ENCODE data around the gene CALML3. TPM values are rescaled to one million over a fixed set of nuclear protein-coding genes. Genes with fewer than 3 reads are reported as not detected.

The CALML3 gene
- total RNA-seq, 2 donors from 2014 or later, result not detected

DNA sequence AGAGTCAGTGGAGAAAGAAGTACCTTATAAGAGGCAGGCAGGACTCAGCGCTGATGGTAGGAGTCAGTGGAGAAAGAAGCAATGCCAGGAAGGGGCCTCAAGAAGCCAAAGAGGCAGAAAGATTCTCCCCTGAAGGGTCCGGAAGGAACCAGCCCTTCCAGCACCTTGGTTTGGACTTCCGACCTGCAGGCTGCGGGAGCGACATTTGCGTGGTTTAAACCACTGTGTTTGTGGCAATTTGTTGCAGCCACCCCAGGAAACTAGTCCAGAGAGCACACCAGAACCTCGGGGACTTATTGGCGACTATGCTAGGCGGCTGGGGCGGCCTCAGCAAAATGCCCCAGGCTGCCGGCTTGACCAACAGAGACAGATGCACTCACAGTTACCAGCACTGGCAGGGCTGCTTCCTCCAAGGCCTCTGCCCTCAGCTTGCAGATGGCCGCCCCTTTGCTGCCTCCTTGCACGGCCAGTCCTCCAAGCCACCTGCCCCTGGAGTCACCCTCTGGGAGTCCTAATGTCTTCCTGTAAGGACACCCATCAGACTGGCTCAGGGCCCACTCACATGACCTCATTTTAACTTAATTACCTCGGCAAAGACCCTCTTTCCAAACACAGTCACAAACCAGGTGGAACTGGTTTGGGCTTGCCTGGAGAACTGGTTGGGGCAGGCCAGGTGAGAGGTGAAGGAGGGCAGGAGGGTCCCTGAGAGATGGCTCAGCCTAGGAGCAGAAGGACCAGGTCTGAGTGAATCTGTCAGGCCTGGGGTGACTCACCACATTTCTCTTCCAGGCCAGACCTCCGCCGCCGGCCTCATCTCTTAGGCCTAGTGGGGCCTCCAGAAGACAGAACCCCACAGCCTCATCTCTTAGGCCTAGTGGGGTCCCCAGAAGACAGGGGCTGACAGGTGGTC is 26.1 kb downstream of the CALML3 start:
- Histone ChIP-seq H3K4me3 (no peak overlapping the region), H3K4me1 (peaks cover 0 to 41% of the 10 kb centered on the region in 2 donors), H3K27ac (no peak overlapping the region), H3K9me3 (no peaks in the 10 kb centered on the region), H3K36me3 (no peaks in the 10 kb centered on the region), H3K27me3 (no peaks in the 10 kb centered on the region)
- DNase-seq (ENCODE audit: low spot score), result no peak
- TF ChIP-seq, protein P1, sequence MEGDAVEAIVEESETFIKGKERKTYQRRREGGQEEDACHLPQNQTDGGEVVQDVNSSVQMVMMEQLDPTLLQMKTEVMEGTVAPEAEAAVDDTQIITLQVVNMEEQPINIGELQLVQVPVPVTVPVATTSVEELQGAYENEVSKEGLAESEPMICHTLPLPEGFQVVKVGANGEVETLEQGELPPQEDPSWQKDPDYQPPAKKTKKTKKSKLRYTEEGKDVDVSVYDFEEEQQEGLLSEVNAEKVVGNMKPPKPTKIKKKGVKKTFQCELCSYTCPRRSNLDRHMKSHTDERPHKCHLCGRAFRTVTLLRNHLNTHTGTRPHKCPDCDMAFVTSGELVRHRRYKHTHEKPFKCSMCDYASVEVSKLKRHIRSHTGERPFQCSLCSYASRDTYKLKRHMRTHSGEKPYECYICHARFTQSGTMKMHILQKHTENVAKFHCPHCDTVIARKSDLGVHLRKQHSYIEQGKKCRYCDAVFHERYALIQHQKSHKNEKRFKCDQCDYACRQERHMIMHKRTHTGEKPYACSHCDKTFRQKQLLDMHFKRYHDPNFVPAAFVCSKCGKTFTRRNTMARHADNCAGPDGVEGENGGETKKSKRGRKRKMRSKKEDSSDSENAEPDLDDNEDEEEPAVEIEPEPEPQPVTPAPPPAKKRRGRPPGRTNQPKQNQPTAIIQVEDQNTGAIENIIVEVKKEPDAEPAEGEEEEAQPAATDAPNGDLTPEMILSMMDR (IDR thresholded peaks at IDR 0.05), result no peak

DNA sequence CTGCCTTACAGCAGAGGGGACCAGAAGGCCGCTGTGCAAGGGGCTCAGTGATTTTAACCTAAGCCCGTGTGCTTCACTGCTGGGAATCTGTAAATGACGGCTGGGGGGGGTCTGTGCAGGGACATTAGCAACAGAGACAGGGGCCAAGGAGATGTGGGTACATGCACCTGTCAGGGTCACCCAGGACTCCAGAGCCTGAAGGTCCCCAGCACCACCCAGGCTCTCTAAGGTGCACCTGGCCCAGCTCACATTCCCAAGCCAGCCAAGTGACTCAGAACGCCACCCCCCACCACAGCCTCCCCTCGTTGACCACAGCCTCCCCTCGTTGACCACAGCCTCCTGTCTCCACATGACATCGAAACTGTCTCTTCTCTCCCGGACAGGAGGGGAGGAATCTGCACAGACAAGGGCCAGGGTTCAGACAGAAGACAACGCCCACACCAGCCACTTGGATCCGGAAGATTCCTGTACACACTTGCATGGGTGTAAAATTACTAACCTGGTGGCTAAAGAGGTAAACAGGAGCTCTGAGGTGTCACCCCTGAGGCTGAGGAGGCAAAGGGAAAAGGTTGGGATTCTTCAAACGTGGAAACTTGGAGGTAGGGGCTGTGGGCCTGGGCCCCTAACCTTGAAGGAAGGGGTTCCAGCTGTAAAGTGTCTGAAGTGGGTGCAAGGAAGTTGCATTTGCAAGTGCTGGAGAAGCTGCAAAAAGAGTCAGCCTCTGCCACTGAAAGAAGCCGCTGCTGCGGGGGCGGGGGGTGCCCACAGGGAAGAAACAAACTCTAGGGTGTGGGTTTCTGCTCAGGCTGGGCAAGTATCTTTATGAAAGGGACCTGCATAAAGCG is 27.0 kb downstream of the CALML3 start:
- H3K4me3 ChIP-seq, result no peak overlapping the region
- peaks cover 0 to 32% of the 10 kb centered on the region in 2 donors for H3K4me1 ChIP-seq
- H3K27ac ChIP-seq, result no peak overlapping the region
- no peak for DNase-seq (ENCODE audit: low spot score)
- TF ChIP-seq, protein P1 (IDR thresholded peaks at IDR 0.05), result no peak
- H3K36me3 ChIP-seq, result no peaks in the 10 kb centered on the region
- H3K27me3 ChIP-seq, result no peaks in the 10 kb centered on the region
- H3K9me3 ChIP-seq, result no peaks in the 10 kb centered on the region

DNA sequence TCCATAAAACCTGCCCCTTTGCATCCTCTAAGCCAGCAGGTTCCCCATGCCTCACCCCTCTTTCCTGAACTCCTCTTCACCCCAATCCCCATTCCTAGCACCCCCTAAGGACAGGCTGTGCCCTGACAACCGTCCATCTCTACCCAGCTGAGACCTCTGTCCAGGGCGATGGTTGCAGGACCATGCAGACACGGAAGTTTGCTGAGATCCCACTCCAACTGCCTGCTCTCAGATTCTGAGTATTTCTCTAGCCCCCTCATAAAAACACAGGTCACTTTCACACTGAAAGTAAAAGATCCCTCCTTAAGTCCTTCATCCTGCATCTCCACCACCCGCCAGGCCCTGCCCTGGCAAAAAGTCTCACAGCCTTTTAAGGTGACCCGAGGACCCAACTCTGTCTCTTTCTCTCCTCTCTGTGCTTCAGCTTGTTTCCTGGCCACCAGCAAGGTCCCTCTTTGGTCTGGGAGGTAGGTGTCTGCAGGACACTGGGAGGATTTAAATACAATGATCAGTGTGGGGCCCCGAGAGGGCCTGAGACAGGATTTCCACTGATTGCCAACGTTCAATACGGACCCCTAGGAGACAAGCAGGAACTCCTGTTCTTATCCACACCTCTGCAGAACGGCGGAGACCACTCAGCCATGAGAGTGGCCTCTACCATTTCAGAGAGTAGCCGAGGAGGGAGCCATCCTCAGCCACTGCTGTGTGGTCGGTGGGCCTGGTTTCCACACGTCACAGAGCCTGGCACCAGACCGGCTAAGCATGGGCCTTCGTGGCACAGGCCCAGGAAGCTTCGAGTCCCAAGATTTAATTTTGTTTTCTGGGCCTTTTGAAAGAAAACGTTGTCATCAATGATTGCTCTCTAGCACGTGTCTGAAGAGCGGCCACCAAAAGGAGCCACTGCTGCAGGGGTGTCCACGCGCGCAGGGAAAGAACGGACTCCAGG is 27.9 kb downstream of the CALML3 start:
- no peaks in the 10 kb centered on the region for H3K27me3 ChIP-seq
- H3K4me1 ChIP-seq, result peaks cover 0 to 23% of the 10 kb centered on the region in 2 donors
- H3K36me3 ChIP-seq, result no peaks in the 10 kb centered on the region
- no peaks in the 10 kb centered on the region for H3K9me3 ChIP-seq
- TF ChIP-seq, protein P1 (IDR thresholded peaks at IDR 0.05), result no peak
- H3K4me3 ChIP-seq, result no peak overlapping the region
- no peak overlapping the region for H3K27ac ChIP-seq
- DNase-seq (ENCODE audit: low spot score), result no peak

DNA sequence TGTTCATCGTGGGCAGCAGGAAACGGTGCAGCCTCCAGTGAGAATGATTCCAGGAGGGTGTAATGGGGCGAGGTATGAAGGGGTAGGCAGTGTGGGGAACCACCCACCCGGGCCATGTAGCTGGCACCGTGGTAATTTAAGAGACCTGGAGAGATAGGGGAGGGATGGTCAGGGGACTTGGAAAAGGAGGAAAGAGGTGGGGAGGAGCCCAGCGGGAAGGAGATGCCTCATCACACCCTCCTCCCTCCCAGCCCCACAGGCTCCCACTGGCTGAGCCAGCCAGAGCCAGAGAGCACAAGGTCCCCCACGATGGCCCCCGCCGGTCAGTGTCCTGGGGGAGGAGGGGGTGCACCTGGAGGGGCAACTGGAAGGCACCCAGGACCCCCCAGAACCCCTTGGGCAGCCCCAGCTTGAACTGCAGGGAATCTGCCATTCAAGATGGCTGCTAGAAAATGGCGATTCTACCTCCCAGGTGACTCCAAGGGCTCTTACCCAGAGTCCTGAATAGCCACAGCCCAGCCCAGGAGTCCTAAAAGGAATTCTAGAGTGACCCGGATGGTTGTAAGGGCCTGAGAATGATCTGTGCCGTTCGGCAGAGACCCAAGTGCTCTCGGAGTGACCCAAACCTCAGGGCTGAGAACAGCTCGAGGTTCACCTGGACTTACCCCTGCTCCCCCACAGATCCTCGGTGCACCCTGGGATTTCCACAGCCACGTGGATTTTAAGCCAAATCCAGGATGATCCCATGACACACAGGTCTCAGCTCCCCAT is 28.8 kb downstream of the CALML3 start:
- Histone ChIP-seq H3K9me3 (no peaks in the 10 kb centered on the region), H3K27ac (no peak overlapping the region), H3K4me1 (peaks cover 0 to 14% of the 10 kb centered on the region in 2 donors), H3K4me3 (no peak overlapping the region), H3K27me3 (no peaks in the 10 kb centered on the region), H3K36me3 (no peaks in the 10 kb centered on the region)
- TF ChIP-seq, protein P1 (IDR thresholded peaks at IDR 0.05), result no peak
- no peak for DNase-seq (ENCODE audit: low spot score)
